HepG2 (cell line): ENCODE data around the gene OGT. TPM values are rescaled to one million over a fixed set of nuclear protein-coding genes. Genes with fewer than 3 reads are reported as not detected.

ENCODE experiments used
- CSRNP1 ChIP-seq: sonication (generic); formaldehyde crosslinking; IDR thresholded peaks from 2 replicates; pipeline ENCODE4 v1.8.1; 2023; ENCODE audit warnings: mild to moderate bottlenecking, missing genetic modification reagents
- FOXC1 ChIP-seq: sonication (generic); formaldehyde crosslinking; IDR thresholded peaks from 2 replicates; pipeline ENCODE4 v1.8.0; 2022; ENCODE audit warnings: mild to moderate bottlenecking, missing genetic modification reagents, borderline replicate concordance
- HNF1B ChIP-seq: sonication (generic); formaldehyde crosslinking; IDR thresholded peaks from 2 replicates; pipeline ENCODE4 v1.5.1; 2020; ENCODE audit warnings: mild to moderate bottlenecking, moderate library complexity, missing genetic modification reagents
- HNF4G ChIP-seq, 2 experiments: sonication (generic) in 1 of 2; formaldehyde crosslinking in 1 of 2; IDR thresholded peaks; 2 replicates each; pipeline versions ENCODE4 v1.4.0 to v1.6.1; 2011 to 2020; ENCODE audit warnings: borderline replicate concordance in 2 of 2, low read depth in 2 of 2, mild to moderate bottlenecking in 2 of 2, low read length in 1 of 2, missing genetic modification reagents in 1 of 2, moderate library complexity in 1 of 2
- KDM5B ChIP-seq: sonication (generic); formaldehyde crosslinking; IDR thresholded peaks from 2 replicates; pipeline ENCODE4 v1.4.0; 2020; ENCODE audit warnings: missing genetic modification reagents, mild to moderate bottlenecking, borderline replicate concordance
- LCORL ChIP-seq, 2 experiments: fragments of 450-650 bp in 1 of 2; sonication (generic) in 1 of 2; formaldehyde crosslinking in 1 of 2; IDR thresholded peaks; 2 replicates each; pipeline versions ENCODE4 v1.5.0 to v1.6.1; 2017 to 2020; ENCODE audit warnings: antibody characterized with exemption in 1 of 2, missing genetic modification reagents in 1 of 2
- SKIL ChIP-seq: sonication (generic); formaldehyde crosslinking; IDR thresholded peaks from 2 replicates; pipeline ENCODE4 v1.8.0; 2022; ENCODE audit warnings: missing genetic modification reagents, mild to moderate bottlenecking, moderate library complexity, borderline replicate concordance
- TMF1 ChIP-seq: sonication (generic); formaldehyde crosslinking; IDR thresholded peaks from 2 replicates; pipeline ENCODE4 v1.8.1; 2022; ENCODE audit warnings: low read depth, missing genetic modification reagents
- TSC22D2 ChIP-seq: sonication (generic); formaldehyde crosslinking; IDR thresholded peaks from 2 replicates; pipeline ENCODE4 v1.5.1; 2020; ENCODE audit warnings: missing genetic modification reagents, mild to moderate bottlenecking, borderline replicate concordance
- U2AF1 ChIP-seq: fragments of 200-400 bp; formaldehyde crosslinking; optimal IDR thresholded peaks from 2 replicates; pipeline ENCODE3; 2017; ENCODE audit warnings: mild to moderate bottlenecking, low read depth, low read length
- ZBTB49 ChIP-seq: sonication (generic); formaldehyde crosslinking; IDR thresholded peaks from 2 replicates; pipeline ENCODE4 v1.4.0; 2020; ENCODE audit warnings: missing genetic modification reagents, borderline replicate concordance
- ZFP91 ChIP-seq: sonication (generic); formaldehyde crosslinking; IDR thresholded peaks from 2 replicates; pipeline ENCODE4 v1.9.0; 2022; ENCODE audit warnings: missing genetic modification reagents, mild to moderate bottlenecking, borderline replicate concordance
- ZNF10 ChIP-seq: sonication (generic); formaldehyde crosslinking; IDR thresholded peaks from 2 replicates; pipeline ENCODE4 v1.4.0; 2020; ENCODE audit warnings: mild to moderate bottlenecking, low read depth, missing genetic modification reagents, borderline replicate concordance
- ZNF230 ChIP-seq: sonication (generic); formaldehyde crosslinking; IDR thresholded peaks from 2 replicates; pipeline ENCODE4 v1.4.0; 2020; ENCODE audit warnings: mild to moderate bottlenecking, missing genetic modification reagents
- ZNF274 ChIP-seq: sonication (generic); formaldehyde crosslinking; IDR thresholded peaks from 2 replicates; pipeline ENCODE4 v1.5.1; 2020; ENCODE audit warnings: mild to moderate bottlenecking, missing genetic modification reagents
- ZNF598 ChIP-seq: sonication (generic); formaldehyde crosslinking; IDR thresholded peaks from 2 replicates; pipeline ENCODE4 v1.5.1; 2020; ENCODE audit warnings: mild to moderate bottlenecking, missing genetic modification reagents, borderline replicate concordance
- polyA plus RNA-seq, 8 experiments: library from polyadenylated mRNA; depleted of rRNA in 3 of 8; stranded (reverse) in 7 of 8; unstranded in 1 of 8; fragments of >200 nt; fragmentation: Illumina TruSeq in 4 of 8; extraction: Trizol in 4 of 8; gene quantifications; 2 replicates each; pipeline versions ENCODE4 v1.2.1 to v1.2.3, GENCODE V29; 2011 to 2016; ENCODE audit warnings: low read depth in 4 of 8, missing spikeins in 1 of 8, mixed read lengths in 1 of 8; ENCODE audit not compliant: insufficient read depth in 1 of 8
- total RNA-seq, 5 experiments: library from RNA; depleted of rRNA; stranded (reverse); fragments of >200 nt; fragmentation: Illumina TruSeq; extraction: Trizol; gene quantifications; 2 replicates each; pipeline ENCODE4 v1.2.3, GENCODE V29; 2016; ENCODE audit warnings: low read depth in 1 of 5

The OGT gene
- total and polyA plus RNA-seq, 2 of the 13 experiments (the other 11 are each of a cell fraction or from before 2014, with no cell fraction given), result 71.7 to 463 TPM

- TF ChIP-seq SKIL (CRISPR knock-in tag), result no peak
- no peak for TF ChIP-seq ZBTB49 (CRISPR knock-in tag)
- peak; percentile 72 for TF ChIP-seq ZFP91 (CRISPR knock-in tag)
- TF ChIP-seq HNF4G (IDR thresholded peaks at IDR 0.05; ENCODE audit: borderline replicate concordance, low read depth, low read length), result peak; percentile 35; the same call in 1 of the 2 replicates
- TF ChIP-seq HNF4G (CRISPR knock-in tag; IDR thresholded peaks at IDR 0.05; ENCODE audit: borderline replicate concordance, low read depth), result no peak
- peak; percentile 81; the same call in 1 of the 2 replicates for TF ChIP-seq FOXC1 (CRISPR knock-in tag)
- TF ChIP-seq ZNF230 (CRISPR knock-in tag), result no peak
- TF ChIP-seq HNF1B (CRISPR knock-in tag), result peak; percentile 53; the same call in 1 of the 2 replicates
- no peak for TF ChIP-seq ZNF598
- no peak for TF ChIP-seq ZNF274 (CRISPR knock-in tag)
- TF ChIP-seq CSRNP1, result 0 out of 2 replicates have a peak, but pooled peaks have one; percentile 31
- no peak for TF ChIP-seq U2AF1
- TF ChIP-seq KDM5B (CRISPR knock-in tag), result peak; percentile 65; the same call in 1 of the 2 replicates
- TF ChIP-seq LCORL (IDR thresholded peaks at IDR 0.05), result no peak
- 0 out of 2 replicates have a peak, but pooled peaks have one; percentile 19 for TF ChIP-seq LCORL (CRISPR knock-in tag; IDR thresholded peaks at IDR 0.05)
- no peak for TF ChIP-seq ZNF10 (CRISPR knock-in tag)
- TF ChIP-seq TSC22D2 (CRISPR knock-in tag), result peak; percentile 45; the same call in 1 of the 2 replicates
- no peak for TF ChIP-seq TMF1 (CRISPR knock-in tag)
Observed at GRCh38 chrX:71532753-71533425, at the start of gene OGT (continued).
